EH (cell line): ENCODE measurements around the gene DHCR24.

Experiments
- DNase-seq: peaks from one replicate; pipeline ENCODE4 v3.0.0-alpha.2; 2015; ENCODE audit warnings: low read depth

DHCR24 gene

DNA sequence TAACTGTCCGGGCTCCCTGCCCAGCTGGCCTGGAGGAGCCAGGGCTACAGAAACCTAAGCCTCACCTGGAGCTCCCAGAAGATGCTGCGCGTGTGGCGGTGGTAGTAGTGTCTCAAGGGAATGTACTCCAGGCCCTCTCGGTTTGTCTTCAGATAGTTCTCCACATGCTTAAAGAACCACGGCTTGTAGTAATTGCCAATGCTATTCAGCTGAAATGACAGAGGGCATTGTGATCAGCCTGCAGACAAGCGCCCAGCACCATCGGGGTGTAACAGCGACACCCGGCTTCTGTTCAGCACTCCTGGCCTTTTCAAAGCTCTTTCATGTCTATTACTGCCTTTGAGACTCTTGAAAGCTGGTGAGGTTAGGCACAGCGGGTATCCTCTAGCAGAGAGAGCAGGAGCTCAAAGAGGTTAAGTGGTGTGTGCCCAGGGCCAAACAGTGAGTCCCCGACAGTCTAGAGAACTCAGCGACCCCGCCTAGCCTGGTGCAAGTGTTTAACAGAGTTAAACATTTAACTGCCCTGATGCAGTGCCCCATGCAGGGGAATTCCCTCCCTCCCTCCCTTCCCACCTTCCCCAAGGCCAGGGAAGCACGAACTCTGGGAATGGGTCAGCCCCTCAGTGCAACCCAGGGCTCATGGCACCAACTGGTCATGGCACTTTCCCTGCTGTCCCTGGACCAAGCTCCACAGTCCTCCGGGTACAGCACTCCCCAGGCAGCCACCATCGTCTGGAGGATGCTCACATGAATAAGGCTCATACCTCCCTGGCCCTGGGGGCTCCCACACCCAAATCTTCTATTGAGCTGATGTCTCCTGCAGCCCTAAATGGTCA lies 21.5 kb downstream of the DHCR24 start:
- DNase-seq: no peak

DNA sequence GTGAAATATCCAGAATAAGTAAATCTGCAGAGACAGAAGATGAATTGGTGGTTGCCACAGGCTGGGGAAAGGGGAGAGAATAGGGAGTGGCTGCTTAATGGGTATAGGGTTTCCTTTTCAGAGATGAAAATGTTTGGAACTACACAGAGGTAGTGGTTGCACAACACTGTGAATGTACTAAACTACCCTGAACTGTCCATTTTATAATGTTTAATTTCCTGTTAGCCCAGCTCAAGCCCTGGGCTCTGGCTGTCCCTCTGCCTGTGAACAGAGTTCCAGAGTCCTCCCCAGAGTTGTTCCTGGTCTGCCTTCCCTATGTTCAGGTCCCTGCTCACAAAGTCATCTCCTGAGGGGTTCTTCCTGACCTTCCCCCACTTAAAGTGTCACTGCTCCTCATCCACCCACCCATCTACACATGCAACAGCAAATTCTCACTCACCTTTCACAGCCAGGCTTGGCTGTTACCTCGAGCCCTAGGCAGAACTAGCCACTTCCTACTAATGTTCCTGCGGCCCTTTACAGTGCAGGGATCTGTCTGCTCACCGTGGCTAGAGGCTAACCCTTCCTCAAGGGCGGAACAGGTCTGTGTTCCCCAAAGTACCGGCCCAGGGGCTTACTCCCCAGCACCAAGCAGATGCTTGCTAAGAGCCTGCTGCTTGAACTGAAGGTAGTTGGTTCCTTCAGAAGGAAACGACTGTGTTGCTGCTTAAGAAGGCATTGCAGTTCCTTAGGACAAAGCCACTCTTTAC lies 22.4 kb downstream of the DHCR24 start:
- no peak for DNase-seq

DNA sequence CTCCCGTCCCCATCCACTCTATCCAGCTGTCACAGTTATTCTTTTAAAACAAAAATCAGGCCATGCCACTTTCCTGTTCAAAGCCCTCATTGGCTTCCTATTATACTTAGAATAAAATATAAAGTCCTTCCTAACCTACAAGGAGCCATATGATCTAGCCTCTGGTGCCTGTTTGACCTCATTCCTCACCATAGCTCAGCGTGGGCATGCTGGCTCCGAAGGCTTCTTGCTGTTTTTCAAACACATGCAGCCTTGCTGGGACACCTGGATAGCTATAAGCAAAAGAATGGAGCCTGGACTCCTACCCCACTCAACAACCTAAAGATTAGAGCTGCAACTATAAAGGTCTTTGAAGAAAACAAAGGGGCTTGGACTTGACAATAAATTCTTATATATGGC lies 23.7 kb downstream of the DHCR24 start:
- DNase-seq: no peak

DNA sequence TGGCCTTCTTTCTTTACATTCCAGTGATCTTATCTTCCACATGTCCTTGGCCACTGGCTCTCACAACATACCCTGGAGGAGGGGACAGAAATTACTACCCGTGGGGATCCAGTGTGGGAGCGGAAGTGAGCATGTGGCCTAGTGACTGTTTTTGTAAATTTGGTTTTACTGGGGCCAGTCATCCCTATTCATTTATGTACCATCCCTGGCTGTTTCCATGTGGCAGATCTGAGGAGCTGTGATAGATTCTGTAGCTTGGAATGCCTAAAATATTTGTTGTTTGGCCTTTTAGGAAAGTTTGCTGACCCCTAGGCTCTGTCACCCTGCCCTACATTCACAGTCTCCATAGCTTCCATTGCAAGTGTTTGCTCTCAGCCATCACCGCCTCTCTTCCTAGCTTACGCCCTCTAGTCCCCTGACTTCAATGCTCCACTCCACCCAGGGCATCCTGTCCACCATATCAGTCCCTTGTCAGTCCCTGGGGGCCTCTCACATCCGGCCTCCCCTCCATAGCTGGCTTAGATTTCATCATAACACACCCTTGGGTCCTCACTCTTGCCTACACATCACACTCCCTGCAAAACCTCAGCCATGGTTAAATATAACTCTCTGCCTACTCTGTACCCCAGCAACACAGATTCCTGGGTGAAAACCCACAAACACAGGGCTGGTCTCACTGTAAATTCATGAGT lies 25.8 kb downstream of the DHCR24 start:
- peak; percentile 86 for DNase-seq

DNA sequence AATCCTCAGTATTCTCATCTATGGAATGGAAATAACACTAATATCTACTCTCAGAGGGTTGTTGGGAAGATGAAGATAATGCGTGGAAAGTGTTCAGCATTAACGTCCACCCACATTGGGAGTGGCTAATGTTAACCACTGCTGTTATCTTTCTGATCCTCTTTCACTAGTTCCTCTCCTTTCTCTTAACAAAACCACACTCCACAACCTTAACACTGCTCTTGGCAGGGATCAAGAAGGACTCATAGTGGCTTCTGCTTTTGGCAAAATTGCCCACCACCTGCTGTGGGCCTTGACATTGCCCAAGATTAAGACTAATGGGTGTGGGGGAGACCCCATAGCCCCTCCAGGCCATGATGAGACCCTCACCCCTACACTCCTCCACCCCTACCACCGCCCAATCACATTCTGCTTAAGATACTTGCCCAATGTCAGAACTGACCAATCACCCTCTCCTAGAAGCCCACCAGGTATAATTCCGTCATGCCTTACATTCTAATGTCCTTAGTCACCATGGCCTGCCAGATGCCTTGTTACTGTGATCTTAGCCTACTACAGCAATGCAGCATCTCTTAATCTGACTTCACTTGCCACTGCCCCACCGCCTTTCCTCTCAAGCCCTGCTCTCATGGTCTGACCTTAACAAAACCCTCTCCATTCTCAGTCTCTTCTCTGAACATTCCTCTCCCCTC lies 27.1 kb downstream of the DHCR24 start:
- DNase-seq: peak; percentile 44

DNA sequence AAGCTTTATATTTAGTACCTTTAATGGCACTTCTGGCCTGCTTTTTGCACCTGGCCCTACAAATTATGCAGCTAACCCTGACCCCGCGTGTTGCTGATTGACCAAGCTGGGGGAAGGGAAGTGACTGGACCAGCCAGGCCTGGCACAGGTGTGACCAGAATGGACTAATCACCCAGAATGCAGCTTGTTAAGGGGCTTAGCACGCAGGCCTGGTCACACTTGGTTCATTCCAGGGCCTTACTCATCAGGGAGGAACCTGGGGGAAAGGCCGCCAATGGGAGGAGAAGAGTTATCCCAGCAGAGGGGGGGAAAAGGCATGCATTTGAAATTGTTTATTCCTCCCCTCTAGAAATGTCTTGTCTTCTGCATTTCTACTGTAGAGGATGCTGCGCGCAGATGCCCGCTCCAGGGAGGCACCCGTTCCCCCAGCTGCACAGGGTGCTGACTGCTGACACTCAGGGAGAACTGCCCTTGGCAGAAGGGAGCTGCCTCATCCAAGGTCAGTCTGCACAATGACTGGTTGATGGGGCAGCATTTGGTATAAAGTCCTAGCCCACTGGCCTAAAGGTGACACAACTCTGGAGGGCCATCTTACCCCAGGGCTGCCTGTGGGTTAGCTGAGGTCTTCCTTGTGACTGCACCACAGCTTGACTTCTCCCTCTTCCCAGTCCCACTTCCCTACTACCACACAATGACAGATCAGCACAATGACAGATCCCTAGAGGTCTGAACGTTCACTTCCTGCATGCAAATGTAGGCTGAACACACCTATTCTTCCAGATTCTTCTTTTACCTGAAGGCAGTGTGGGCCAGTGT lies 29.0 kb downstream of the DHCR24 start:
- peak; percentile 75 for DNase-seq

DNA sequence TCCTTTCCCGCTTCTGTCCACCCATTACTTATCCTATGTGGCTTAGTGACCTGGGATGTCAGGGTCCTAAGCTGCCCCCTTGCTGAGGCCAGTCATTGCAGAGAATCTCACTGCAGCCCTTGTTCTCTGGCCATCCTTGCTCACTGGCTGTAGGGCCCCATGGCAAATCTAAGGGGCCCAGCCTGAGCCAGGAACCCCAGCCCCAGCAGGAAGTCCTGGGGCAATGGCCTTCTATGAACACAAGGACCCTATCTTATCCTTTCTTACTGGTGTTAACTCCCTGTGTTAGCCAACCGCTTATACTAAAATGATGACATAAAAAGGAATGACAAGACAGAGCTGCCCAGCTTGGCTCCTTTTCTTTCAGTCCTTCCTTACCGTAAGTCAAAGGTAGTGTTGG lies 29.9 kb downstream of the DHCR24 start:
- no peak for DNase-seq

DNA sequence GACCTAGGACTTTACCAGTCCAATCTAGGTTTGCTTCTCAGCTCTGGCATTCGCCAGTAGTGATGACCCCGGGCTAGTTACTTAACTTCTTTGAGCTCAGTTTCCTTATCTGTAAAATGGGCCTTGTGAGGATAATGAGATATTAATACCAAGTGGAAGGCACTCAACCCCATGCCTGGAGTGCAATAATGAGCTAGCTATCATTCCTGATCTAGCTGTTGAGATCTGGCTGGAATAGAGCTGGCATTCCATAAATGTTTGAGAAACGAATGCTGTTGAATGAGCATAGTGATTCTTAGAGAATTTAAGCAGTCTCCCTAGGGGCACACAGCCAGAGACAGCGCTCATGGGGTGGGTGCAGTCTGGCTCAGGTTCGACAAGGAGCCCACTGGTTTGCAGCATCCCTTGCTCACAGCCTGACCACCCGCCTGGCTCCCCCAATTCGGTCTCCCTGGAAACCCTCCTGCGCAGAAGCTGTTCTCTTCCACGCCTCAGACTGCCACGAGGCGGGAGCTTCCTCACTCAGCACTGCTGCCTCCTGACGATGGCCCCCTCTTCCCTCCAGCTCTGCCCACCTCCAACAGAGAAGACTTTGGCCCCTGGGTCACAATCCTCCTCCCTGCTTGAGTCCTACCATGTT lies 32.5 kb downstream of the DHCR24 start:
- peak; percentile 72 for DNase-seq

DNA sequence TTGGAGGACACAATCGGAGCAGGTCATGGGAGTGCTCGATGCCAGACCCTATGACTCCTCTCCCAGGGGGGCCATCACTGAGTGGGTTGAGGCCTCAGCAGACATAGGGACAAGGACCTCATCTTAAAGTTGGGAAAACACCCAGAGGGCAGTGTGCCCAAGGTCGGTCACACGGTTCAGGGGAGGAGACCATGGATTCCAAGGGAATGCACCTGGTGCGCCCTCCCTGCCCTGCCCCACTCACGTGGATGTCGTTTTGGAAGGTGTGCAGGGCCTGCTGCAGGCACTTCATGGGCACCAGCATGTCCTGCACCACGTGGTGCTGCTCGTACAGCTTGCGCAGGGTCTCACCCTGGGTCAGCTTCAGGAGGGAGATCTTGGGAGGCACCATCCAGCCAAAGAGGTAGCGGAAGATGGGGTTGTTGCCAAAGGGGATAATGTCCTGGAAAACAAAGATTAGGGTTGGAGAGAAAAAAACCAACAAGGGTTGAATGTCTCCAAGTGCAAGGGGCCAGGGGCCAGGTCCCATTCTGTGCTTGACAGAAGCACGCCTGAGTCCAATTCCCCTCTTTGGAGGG lies 33.1 kb downstream of the DHCR24 start:
- DNase-seq: no peak

DNA sequence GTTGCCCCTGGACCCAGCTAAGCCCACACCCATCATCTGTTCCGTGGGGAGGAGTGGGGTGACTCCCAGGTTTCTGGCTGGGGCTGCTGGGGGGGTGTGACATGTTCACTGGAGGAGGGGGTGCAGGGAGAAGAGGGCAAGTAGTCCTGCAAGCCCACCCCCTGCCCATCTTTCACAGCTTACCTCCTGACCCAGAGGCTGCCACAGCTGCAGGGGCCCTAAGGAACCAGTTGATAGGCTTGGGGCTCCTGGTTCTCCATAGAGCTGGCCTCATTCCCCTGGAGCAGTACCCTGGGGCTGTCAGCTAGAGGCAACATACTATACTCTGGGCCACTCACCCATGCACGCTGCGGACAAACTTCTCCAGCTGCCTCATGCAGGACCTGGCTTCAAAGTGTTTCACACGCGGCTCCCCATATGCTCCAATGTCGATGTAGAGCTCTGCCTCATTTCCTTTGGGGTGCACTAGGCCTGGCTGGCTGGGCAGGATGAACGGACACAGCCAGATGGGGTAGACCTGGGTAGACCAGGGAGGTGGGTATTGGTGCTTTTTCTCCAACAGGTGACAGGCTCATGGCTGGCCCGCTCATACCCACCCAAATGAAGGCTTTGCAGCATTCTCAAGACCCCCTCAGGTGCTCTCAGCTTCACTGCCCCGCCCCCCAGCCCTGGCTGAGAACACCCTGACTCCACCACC lies 33.8 kb downstream of the DHCR24 start:
- DNase-seq: no peak

DNA sequence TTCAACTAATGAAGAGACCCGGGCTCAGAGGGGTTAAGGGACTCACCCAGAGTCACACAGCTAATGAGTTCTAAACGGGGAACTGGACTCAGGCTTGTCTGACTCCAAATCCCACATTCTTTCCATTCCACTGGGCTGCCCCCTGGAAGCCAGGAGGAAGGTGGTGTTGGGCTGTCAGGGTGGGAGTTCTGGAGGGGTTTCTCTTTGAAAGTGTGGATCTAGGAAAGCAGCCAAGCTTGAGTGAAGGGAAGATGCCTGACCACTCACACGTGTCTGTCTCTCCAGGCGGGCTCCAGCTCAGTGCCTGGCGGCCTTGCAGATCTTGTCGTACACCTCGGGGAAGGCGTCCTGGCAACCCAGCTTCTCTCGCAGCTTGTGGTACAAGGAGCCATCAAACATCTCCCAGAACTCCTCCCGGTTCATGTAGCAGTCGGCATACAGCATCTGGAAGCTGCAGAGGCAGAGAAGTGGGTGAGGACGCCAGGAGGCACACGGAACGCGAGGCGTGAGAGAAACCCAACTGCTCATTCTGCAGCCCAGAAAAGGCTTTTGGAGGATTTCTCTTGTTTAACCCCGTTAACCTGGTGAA lies 35.0 kb downstream of the DHCR24 start:
- no peak for DNase-seq

DNA sequence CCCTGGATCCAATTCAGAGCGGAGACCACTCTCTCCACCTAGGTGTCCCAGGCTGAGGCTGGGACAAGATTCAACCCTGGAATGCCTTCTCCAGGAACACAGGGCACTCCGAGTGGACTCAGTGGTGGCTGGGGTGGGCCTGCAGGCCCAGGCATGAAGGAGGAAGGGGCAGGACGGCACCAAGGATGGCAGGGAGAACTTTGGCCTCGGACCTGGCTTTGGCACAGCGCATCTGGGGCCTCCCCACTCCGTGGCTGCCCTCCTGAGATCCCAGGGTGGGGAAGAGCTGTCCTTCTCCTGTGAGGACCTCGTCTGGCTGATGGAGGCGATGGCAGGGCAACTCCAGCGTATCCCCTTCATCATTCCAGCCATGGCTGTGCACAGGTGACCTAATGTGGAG lies 35.6 kb downstream of the DHCR24 start:
- no peak for DNase-seq

DNA sequence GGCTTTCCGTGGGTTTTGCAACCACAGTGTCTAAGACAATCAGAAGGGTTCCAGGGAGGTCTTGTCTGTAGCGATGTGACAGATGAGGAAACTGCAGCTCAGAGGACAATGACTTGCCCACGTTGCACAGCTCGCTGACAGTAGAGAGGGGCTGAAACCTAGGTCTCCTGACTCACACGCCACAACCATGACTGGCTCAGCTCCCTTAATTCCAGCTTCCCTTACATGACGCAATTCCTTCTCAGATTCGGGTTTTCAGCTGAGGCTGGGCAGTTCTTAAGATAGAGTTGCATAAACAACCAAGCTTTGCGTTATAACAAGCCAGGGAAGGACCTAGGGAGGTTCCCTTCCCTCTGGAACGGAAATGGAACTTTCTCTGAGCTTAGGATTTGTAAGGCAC lies 36.3 kb downstream of the DHCR24 start:
- peak; percentile 88 for DNase-seq

DNA sequence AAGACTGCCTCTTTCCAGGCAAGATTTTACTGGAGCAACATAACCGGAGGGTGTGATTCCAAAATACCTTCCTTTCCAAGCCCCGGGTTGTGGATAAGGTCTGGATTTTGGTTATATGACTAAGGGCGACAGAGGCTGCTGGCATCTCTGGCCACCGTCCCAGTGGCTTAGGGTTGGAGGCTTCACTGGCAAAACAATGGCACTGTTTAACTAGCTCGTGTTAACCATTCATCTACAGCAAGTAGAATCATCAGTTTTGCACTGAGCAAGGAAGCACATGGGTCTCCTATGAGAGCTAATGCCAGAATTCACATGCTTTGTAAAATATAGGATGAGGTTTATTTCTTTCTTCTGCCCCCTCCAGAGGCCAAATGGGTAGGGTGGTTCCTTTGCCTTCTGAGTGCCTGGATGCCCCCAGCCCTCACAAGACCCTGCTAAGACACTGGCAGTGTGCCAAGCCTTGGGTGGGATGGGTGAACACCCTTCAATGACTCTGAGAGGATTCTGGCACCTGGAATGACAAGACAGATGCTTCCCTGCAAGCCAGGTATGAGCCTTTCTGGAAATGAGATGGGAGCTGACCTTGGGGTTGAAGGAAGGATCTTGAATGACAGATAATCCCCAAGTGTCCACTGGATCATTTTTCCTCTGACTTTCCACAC lies 36.8 kb downstream of the DHCR24 start:
- peak; percentile 57 for DNase-seq

DNA sequence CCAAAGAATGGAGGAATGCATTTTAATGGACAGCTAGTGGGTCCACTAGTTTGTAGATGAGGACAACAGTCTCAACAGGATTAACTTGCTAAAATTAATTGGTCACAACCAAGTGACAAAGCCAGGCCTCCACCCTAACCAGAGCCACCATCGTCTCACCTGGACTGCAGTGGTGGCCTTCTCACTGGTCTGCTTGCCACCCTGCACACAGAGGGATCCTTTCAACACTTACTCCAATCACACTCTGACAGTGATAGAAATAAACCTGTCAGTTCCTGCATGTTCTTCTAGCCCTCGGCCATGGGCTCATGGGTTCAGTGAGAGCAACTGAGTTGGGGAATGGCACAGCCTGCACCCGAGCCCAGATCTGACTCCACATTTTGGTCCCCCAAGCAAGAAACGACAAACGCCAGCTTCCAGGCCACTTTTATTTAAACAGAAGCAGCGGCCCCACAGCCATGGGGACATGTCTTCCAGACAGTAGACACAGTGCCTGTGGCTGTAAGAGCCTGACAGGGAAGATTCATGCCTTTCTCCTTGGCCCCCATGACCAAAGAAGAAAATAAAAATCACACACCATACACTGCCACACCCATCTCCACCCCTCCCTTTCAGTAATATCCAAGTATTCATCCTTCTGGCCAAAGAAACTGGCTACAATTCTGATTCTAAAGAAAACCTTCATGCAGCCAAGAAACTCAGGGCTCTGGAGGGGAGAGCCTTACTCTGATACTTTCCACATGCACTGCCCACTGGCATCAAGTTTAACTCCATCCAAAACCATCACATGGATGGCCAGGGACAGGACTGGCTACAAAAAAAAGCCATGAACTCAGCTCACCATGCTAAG lies 37.6 kb downstream of the DHCR24 start:
- no peak for DNase-seq

DNA sequence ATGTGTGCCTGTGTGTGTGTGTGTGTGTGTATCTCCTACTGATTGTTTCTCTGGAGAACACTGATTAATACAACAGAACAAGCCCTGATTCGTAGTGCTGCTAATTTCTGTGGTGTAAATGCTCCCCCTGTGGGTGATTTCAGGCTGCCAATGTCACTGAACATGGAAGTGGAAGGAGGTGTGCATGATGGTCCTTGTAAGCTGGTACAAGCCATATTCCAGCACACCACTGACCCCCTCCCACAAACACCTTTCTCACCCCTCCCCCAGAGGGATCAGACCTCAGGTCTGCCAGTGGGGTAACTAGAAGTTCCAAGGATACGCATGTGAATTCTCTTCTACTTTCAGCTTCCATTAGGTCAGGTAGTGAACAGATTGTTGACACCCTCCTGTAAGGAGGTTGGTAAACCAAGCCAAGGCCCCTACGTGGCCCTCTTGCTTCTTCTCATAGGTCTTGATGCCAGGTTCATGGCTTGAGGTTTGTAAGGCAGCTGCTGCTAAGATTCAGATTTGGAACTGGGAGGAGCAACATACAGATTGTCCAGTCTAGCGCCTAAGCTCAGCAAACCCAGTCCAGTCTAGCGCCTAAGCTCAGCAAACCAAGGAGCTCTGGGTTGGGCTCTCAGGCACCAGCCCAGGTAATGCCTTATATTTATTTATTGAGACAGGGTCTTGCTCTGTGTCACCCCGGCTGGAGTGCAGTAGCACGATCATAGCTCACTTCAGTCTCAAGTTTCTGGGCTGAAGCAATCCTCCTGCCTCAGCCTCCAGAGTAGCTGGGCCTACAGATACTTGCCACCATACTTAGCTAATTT lies 38.7 kb downstream of the DHCR24 start:
- no peak for DNase-seq

DNA sequence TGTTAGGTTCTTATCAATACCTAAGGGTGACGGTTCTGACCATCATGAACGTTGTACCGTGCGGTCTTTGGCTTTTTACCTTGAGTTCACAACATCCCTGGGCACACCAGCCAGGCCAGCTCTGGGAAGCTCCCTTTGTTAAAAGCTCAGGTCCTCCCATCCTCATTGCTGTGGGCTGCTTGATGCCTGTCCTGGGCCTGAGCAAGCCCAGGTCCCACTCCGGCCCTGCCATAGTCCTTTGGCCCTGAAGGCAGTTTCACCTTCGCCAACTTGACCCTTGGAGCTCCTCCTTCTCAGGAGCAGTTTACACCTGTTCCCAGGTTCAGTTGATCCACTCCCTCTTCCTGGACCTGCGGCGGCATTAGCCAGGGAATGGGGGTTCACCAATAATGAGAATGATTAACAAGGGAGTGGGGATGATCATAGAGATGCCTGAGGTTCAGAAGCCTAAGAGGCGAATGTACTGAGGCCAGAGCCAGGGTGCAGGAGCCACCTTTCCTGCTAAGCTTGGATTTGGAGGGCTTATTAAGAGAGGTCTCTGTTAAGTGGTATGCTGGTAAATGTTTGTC lies 40.2 kb downstream of the DHCR24 start:
- DNase-seq: no peak
